ENCODE measurements around the gene KCNS3. TPM values are rescaled to one million over a fixed set of nuclear protein-coding genes. Genes with fewer than 3 reads are reported as not detected.

The KCNS3 gene
- total RNA-seq, 1 experiment from 2014 or later, result 1.7 TPM

DNA sequence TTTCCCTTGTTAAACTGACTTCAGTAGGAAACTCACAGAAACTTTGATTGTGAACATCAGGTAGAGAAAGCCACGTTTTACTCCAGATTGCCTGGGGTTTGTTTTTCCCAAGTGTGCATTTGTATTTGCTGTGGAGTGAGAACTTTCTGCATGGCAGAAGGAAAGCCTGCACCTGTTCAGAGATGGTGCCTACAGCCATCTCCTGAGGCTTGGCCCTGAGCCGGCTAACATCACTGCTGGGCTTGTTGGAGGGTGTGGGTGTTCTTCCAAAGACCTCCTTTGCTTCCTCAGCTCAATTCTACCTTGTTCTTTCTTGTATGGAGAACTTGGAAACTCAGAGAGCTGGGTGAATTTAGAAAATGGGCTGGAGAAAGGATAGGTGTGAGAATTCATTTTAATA, 16.1 kb downstream of the KCNS3 start:
- TF ChIP-seq REST (IDR thresholded peaks at IDR 0.05; ENCODE audit: insufficient read depth in 1 of 2, low read depth in 2 of 2, low read length in 1 of 2) (no peak), TCF7L2 (IDR thresholded peaks at IDR 0.05; ENCODE audit: low read depth, low read length) (no peak), SIN3A (IDR thresholded peaks at IDR 0.05; ENCODE audit: borderline replicate concordance, insufficient read depth, low read depth, low read length) (no peak), POLR2AphosphoS5 (IDR thresholded peaks at IDR 0.05; ENCODE audit: low read depth, low read length) (no peak)
- TF ChIP-seq, protein P1, sequence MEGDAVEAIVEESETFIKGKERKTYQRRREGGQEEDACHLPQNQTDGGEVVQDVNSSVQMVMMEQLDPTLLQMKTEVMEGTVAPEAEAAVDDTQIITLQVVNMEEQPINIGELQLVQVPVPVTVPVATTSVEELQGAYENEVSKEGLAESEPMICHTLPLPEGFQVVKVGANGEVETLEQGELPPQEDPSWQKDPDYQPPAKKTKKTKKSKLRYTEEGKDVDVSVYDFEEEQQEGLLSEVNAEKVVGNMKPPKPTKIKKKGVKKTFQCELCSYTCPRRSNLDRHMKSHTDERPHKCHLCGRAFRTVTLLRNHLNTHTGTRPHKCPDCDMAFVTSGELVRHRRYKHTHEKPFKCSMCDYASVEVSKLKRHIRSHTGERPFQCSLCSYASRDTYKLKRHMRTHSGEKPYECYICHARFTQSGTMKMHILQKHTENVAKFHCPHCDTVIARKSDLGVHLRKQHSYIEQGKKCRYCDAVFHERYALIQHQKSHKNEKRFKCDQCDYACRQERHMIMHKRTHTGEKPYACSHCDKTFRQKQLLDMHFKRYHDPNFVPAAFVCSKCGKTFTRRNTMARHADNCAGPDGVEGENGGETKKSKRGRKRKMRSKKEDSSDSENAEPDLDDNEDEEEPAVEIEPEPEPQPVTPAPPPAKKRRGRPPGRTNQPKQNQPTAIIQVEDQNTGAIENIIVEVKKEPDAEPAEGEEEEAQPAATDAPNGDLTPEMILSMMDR (IDR thresholded peaks at IDR 0.05), result no peak
- no peak for ATAC-seq
- H3K9me3 ChIP-seq (ENCODE audit: control insufficient read depth, insufficient read depth, low read depth, low read length), result no peaks in the 10 kb centered on the region
- H3K36me3 ChIP-seq (ENCODE audit: control insufficient read depth, insufficient read depth, low read length), result no peaks in the 10 kb centered on the region
- CTCF ChIA-PET, result interaction anchor here (0.5 kb wide), 1 partner anchor 44 kb away, joined by 3 read pairs; no protein-coding TSS in a partner anchor
- H3K27ac ChIP-seq (ENCODE audit: low read length), result no peak overlapping the region
- no peaks in the 10 kb centered on the region for H3K27me3 ChIP-seq (ENCODE audit: control insufficient read depth, insufficient read depth, low read length)
- intact Hi-C loops (cut with micrococcal nuclease; ENCODE audit: unreplicated experiment), result no loop called here
- H3K4me1 ChIP-seq (ENCODE audit: control insufficient read depth, insufficient read depth, low read length), result no peaks in the 10 kb centered on the region
- no peak for DNase-seq (ENCODE audit: low read depth, low spot score)
- POLR2A ChIA-PET, result no interaction called here
- H3K4me3 ChIP-seq (ENCODE audit: low read depth in 2 of 2, low read length in 2 of 2), result no peak overlapping the region
- no TSS peak for BruUV-seq (replicated peaks)
- in situ Hi-C loops (cut with HindIII; ENCODE audit: low pct_unique_long_range_greater_than_20kb, low sequenced_read_pairs), result no loop called here

GRCh38 chr2:17899871-17900270, 21.4 kb downstream of the KCNS3 start:
- Histone ChIP-seq H3K36me3 (ENCODE audit: control insufficient read depth, insufficient read depth, low read length) (no peaks in the 10 kb centered on the region), H3K27ac (ENCODE audit: low read length) (no peak overlapping the region), H3K4me3 (ENCODE audit: low read depth in 2 of 2, low read length in 2 of 2) (no peak overlapping the region), H3K9me3 (ENCODE audit: control insufficient read depth, insufficient read depth, low read depth, low read length) (no peaks in the 10 kb centered on the region), H3K27me3 (ENCODE audit: control insufficient read depth, insufficient read depth, low read length) (no peaks in the 10 kb centered on the region), H3K4me1 (ENCODE audit: control insufficient read depth, insufficient read depth, low read length) (no peaks in the 10 kb centered on the region)
- intact Hi-C loops (cut with micrococcal nuclease; ENCODE audit: unreplicated experiment) (no loop called here), in situ Hi-C loops (cut with HindIII; ENCODE audit: low pct_unique_long_range_greater_than_20kb, low sequenced_read_pairs) (no loop called here)
- TF ChIP-seq SIN3A (IDR thresholded peaks at IDR 0.05; ENCODE audit: borderline replicate concordance, insufficient read depth, low read depth, low read length) (no peak), POLR2AphosphoS5 (IDR thresholded peaks at IDR 0.05; ENCODE audit: low read depth, low read length) (no peak), TCF7L2 (IDR thresholded peaks at IDR 0.05; ENCODE audit: low read depth, low read length) (no peak), REST (IDR thresholded peaks at IDR 0.05; ENCODE audit: insufficient read depth in 1 of 2, low read depth in 2 of 2, low read length in 1 of 2) (no peak)
- TF ChIP-seq, protein P1 (IDR thresholded peaks at IDR 0.05), result no peak
- POLR2A ChIA-PET, result no interaction called here
- no peak for DNase-seq (ENCODE audit: low read depth, low spot score)
- BruUV-seq (replicated peaks), result no TSS peak
- CTCF ChIA-PET, result no interaction called here
- no peak for ATAC-seq

All from Panc1 (cell line).